Esophagus squamous epithelium (tissue), 4 donors: Measurements from ENCODE around the gene KBTBD4.

Experiments
- CTCF ChIP-seq, 6 experiments: fragments of 450-650 bp in 4 of 6; fragments of 200-600 bp in 2 of 6; sonication (generic) in 2 of 6; IDR thresholded peaks; one replicate each; pipeline ENCODE4 v1.5.1; 2016 to 2019; ENCODE audit warnings: antibody characterized with exemption in 6 of 6, mild to moderate bottlenecking in 4 of 6, moderate library complexity in 4 of 6
- POLR2A ChIP-seq, 4 donors: fragments of 450-650 bp; IDR thresholded peaks; one replicate each; pipeline ENCODE4 v1.6.1; 2017; ENCODE audit warnings: antibody characterized with exemption in 4 of 4, mild to moderate bottlenecking in 4 of 4, moderate library complexity in 3 of 4

GRCh38 chr11:47560426-47560825 lies 18.3 kb downstream of the KBTBD4 start:
- TF ChIP-seq CTCF (IDR thresholded peaks at IDR 0.05) (no peak), POLR2A (IDR thresholded peaks at IDR 0.05) (no peak)
